Hepatocyte (in vitro differentiated cells): ENCODE measurements around the gene KRR1. TPM values are rescaled to one million over a fixed set of nuclear protein-coding genes. Genes with fewer than 3 reads are reported as not detected.

Experiments used
- DNase-seq: peaks from one replicate; pipeline ENCODE4 v3.0.0-alpha.2; 2016; ENCODE audit warnings: low spot score
- H2AFZ ChIP-seq: fragments of 200-600 bp; sonication (generic); 2 replicates; pipeline ENCODE4 v1.6.0; 2016; ENCODE audit warnings: antibody characterized with exemption, mild to moderate bottlenecking
- H3K27ac ChIP-seq: fragments of 200-600 bp; sonication (generic); 2 replicates; pipeline ENCODE4 v1.5.1; 2016; ENCODE audit warnings: mild to moderate bottlenecking
- H3K27me3 ChIP-seq: fragments of 200-600 bp; sonication (generic); 2 replicates; pipeline ENCODE4 v1.6.1; 2016
- H3K36me3 ChIP-seq: fragments of 200-600 bp; sonication (generic); replicated peaks from 2 replicates; pipeline ENCODE4 v1.5.1; 2016; ENCODE audit warnings: low read depth; ENCODE audit not compliant: insufficient read depth
- H3K4me1 ChIP-seq: fragments of 200-600 bp; sonication (generic); 2 replicates; pipeline ENCODE4 v1.5.1; 2016; ENCODE audit warnings: mild to moderate bottlenecking, moderate library complexity; ENCODE audit not compliant: insufficient read depth
- H3K4me2 ChIP-seq: fragments of 200-600 bp; sonication (generic); 2 replicates; pipeline ENCODE4 v1.6.0; 2016
- H3K4me3 ChIP-seq: fragments of 200-600 bp; sonication (generic); 2 replicates; pipeline ENCODE4 v1.5.1; 2016; ENCODE audit warnings: mild to moderate bottlenecking
- H3K79me2 ChIP-seq: fragments of 200-600 bp; sonication (generic); 2 replicates; pipeline ENCODE4 v1.6.0; 2017; ENCODE audit warnings: mild to moderate bottlenecking
- H3K9me2 ChIP-seq: fragments of 200-600 bp; sonication (generic); replicated peaks from 2 replicates; pipeline ENCODE4 v1.6.0; 2017; ENCODE audit warnings: mild to moderate bottlenecking; ENCODE audit not compliant: insufficient read depth
- H3K9me3 ChIP-seq: fragments of 200-600 bp; sonication (generic); 2 replicates; pipeline ENCODE4 v1.5.1; 2016; ENCODE audit warnings: low read depth, mild to moderate bottlenecking
- H4K20me1 ChIP-seq: fragments of 200-600 bp; sonication (generic); 2 replicates; pipeline ENCODE4 v1.6.0; 2016; ENCODE audit warnings: mild to moderate bottlenecking; ENCODE audit not compliant: insufficient read depth, poor library complexity, severe bottlenecking
- CTCF ChIP-seq: fragments of 200-600 bp; sonication (generic); IDR thresholded peaks from 2 replicates; pipeline ENCODE4 v1.5.1; 2016; ENCODE audit warnings: antibody characterized with exemption, mild to moderate bottlenecking; ENCODE audit not compliant: poor library complexity
- EZH2 ChIP-seq: fragments of 200-600 bp; sonication (generic); IDR thresholded peaks from 2 replicates; pipeline ENCODE4 v1.6.1; 2016; ENCODE audit warnings: antibody characterized with exemption, mild to moderate bottlenecking, borderline replicate concordance
- EZH2phosphoT487 ChIP-seq: fragments of 200-600 bp; sonication (generic); IDR thresholded peaks from one replicate; pipeline ENCODE4 v1.6.1; 2018; ENCODE audit warnings: antibody characterized with exemption, mild to moderate bottlenecking, low read depth, moderate library complexity; ENCODE audit not compliant: unreplicated experiment, severe bottlenecking
- WGBS: methylation state at CpG from one replicate; pipeline ENCODE4 v1.1.6; 2016; ENCODE audit warnings: low lambda C conversion rate; ENCODE audit errors: missing lambda C conversion rate; 5-methylcytosine and 5-hydroxymethylcytosine counted together
- polyA plus RNA-seq: library from polyadenylated mRNA; unstranded; fragments of >200 nt; fragmentation: Nextera tagmentation; extraction: Ambion mirVana; gene quantifications from 2 replicates; pipeline ENCODE4 v1.2.1, GENCODE V29; 2016
- total RNA-seq: library from RNA; depleted of rRNA; stranded (reverse); fragments of >200 nt; gene quantifications from 2 replicates; pipeline ENCODE4 v1.2.3, GENCODE V29; 2014

KRR1 gene
- total and polyA plus RNA-seq, 2 experiments from 2014 or later: 23.6 to 42.8 TPM

- WGBS: 90% methylated on average over 1 of the region's 1 CpG
- H3K27me3 ChIP-seq: no peaks in the 10 kb centered on the region
- H2AFZ ChIP-seq: no peak overlapping the region
These were observed 17.9 kb upstream of the KRR1 start for GRCh38 chr12:75529316-75529715.

GRCh38 chr12:75528692-75529091 is 17.3 kb upstream of the KRR1 start:
- WGBS: 69% methylated on average over 2 of the region's 2 CpGs
- TF ChIP-seq EZH2 (no peak), CTCF (no peak), EZH2phosphoT487 (no peak)
- H3K27me3 ChIP-seq: no peaks in the 10 kb centered on the region
- no peak for DNase-seq
- H3K27ac ChIP-seq: no peak overlapping the region
- no peaks in the 10 kb centered on the region for H3K36me3 ChIP-seq
- no peak overlapping the region for H3K4me3 ChIP-seq
- H2AFZ ChIP-seq: no peak overlapping the region
- H3K9me3 ChIP-seq: no peaks in the 10 kb centered on the region
- H3K4me2 ChIP-seq: no peak overlapping the region
- no peaks in the 10 kb centered on the region for H3K4me1 ChIP-seq
- no peaks in the 10 kb centered on the region for H3K9me2 ChIP-seq
- H4K20me1 ChIP-seq: no peaks in the 10 kb centered on the region
- H3K79me2 ChIP-seq: no peaks in the 10 kb centered on the region

More at GRCh38 chr12:75529316-75529715, 17.9 kb upstream of the KRR1 start:
- Histone ChIP-seq H3K4me2 (no peak overlapping the region), H3K36me3 (no peaks in the 10 kb centered on the region), H3K4me1 (no peaks in the 10 kb centered on the region), H3K4me3 (no peak overlapping the region), H3K9me2 (no peaks in the 10 kb centered on the region), H3K79me2 (no peaks in the 10 kb centered on the region), H3K27ac (no peak overlapping the region), H3K9me3 (no peaks in the 10 kb centered on the region), H4K20me1 (no peaks in the 10 kb centered on the region)
- no peak for DNase-seq
- TF ChIP-seq EZH2: no peak
- TF ChIP-seq EZH2phosphoT487: no peak
- no peak for TF ChIP-seq CTCF

GRCh38 chr12:75528272-75528671 is 16.9 kb upstream of the KRR1 start:
- Histone ChIP-seq H3K4me1 (no peaks in the 10 kb centered on the region), H3K9me3 (no peaks in the 10 kb centered on the region), H3K9me2 (no peaks in the 10 kb centered on the region), H3K36me3 (no peaks in the 10 kb centered on the region), H3K4me2 (no peak overlapping the region), H3K27me3 (no peaks in the 10 kb centered on the region), H3K4me3 (no peak overlapping the region), H2AFZ (no peak overlapping the region), H3K27ac (no peak overlapping the region), H4K20me1 (no peaks in the 10 kb centered on the region), H3K79me2 (no peaks in the 10 kb centered on the region)
- 65% methylated on average over 2 of the region's 2 CpGs for WGBS
- no peak for TF ChIP-seq EZH2
- no peak for TF ChIP-seq EZH2phosphoT487
- TF ChIP-seq CTCF: no peak
- DNase-seq: no peak
